Inflammatory macrophage treated with lipopolysaccharide for 1 hour (primary cell): ENCODE measurements around the gene TNFAIP2.
"Not testable (repeated sequence)": the region's sequence is repeated elsewhere in the genome, so short reads cannot be mapped to it uniquely, and the experiment has no call there.

Experiments
- DNase-seq, 2 donors: peaks; one replicate each; pipeline ENCODE4 v3.0.0-alpha.2; 2020 to 2022

Gene TNFAIP2

DNA sequence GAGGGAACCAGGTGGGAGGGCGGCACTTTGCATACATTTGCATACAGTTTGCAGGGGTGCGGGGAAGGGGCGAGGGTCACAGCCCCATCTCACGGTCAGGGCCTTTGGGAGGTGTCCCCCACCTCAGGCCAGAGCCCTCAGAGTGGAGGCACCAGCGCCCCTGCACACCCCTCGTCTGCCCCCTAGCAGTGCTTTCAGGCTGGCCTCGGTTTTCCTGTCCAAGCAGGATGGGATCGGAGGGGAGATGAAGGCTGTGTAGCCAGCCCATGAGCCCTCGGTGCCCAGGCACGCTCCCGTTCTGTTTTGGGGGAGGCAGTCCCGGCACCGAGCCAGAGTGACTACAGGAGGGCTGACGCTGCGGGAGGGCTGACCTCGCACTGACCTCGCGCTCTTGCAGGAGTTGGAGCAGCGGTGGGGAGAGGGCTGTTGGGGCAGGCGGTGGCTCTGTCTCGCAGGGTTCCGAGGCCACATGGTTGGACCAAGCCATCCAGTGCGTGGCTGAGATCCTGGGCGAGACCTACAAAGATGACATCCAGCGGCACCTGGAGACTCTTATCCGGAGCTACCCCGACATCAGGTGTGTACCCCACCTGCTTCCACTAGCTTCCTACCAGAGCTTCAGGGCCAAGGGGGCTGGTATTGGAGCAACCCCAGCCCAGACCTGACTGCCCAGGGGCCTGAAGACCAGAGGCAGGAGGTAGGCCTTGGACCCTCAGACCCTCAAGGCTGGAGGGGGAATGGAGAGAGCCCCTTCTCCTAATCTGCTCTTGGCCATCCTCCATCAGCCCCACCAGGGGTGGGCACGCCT, 15.1 kb upstream of the TNFAIP2 start:
- DNase-seq: no peak

DNA sequence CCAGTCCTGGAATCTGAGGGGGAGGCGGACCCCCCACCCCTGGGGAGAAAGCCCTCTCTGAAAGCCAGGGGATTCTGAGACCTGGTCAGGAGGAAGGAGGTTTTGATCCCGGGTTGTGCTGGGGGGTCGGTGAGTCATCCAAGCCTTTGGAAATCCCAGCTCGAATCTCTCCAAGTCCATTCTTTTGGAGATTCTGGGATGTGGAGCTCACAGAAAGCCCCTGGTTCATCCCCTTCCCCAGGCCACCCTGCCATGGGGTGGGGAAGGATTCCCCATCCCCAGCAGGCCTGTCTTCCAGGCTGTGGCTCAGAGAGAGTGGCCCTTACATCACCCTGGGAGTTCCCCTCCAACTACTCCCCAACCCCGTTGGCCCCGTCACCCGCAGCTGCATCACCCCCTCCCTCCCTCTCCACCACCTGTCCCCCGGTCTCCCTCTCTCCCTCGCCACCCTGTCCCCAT, 14.5 kb upstream of the TNFAIP2 start:
- DNase-seq: peak; percentile 81 to 96

DNA sequence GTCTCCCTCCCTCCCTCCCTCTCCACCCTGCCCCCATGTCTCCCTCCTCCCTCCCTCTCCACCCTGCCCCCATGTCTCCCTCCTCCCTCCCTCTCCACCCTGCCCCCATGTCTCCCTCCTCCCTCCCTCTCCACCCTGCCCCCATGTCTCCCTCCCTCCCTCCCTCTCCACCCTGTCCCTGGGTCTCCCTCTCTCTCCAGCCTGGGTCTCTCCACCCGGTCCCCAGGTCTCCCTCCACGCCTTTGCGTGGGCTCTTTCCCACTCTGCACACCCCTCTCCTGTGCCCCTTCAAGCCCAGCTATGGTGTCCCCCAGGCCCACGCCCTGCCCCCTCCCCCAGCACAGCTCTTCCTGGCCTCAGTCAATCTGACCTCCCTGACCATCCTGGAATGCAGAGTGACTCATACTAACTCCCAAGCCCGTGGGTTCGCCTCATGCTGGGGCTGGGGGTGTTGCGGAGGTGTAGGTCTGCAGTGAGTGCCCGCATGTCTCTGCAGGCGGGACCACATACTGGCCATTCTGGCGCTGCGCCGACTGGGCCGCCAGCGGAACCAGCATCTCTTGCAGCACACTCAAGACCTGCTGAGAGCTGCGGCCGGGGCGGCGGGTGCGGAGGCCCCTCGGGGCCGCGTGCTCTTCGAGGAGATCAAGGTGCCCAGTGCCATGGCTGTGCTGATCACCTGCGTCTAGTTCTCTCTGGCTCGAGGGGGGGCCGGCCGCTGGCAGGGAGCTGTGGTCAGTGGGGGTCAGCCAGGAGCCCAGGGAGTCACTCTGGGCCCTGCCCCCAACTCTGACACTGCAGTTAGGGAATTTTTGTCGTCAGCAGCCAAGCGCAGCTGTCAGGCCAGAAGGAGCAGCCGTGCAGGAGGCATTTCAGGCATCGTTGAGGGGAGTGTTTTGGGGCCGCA, 13.5 kb upstream of the TNFAIP2 start:
- DNase-seq: no peak

DNA sequence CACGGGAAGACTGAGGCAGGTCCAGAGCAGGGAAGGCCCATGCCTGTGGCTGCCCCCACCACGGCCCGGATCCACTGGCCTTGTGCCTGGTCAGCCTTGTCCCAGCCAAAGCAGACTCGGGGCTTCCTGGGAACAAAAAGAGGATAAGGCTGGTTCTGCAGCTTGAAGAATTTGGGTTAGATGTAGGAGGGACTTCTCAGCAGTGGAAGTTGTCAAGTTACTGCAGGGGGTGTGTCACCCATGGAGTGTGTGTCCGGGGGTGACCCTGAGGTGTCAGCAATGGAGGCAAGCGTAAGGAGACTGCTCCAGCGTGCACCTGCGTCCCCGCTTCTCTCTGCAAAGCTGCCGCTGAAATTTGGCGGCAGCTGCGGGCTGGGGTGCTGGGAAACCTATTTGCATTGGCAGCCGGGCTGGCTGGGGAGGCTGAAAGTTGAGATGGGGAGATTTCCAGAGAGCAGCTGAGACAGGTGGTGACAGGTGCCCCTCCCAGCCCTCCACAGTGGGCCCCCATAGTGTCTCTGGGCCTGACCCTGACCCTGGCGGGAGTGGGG, 12.5 kb upstream of the TNFAIP2 start:
- no peak for DNase-seq

DNA sequence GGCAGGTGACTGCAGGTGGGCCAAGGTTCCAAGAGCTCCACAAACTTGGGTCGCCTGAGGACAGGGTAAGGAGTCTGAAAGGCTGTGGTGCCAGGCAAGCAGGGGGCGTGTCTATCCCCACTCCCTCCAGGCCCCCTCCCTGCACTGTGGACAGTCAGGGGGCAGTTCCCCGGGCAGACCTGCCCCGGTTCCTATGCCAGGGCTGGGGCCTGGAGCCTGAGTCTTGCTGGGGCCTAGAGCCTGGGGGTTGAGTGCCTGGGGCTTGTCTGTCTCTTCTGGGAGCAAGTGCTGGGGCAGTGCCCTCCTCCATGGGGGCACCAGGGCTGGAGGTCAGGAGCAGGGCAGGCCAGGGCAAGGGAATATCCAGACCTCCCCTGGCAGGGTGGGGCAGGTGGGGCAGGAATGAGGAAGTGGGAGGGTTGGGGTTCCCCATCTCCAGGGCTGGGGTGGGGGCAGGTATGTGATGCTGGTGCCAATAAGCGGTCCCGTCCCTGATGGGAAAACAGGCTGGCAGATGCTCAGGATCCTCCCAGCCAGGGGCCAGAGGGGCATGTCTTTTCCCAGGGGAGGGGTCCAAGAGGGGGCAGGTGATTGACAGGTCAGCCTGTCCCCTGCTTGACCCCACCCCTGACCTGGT, 11.9 kb upstream of the TNFAIP2 start:
- no peak for DNase-seq

DNA sequence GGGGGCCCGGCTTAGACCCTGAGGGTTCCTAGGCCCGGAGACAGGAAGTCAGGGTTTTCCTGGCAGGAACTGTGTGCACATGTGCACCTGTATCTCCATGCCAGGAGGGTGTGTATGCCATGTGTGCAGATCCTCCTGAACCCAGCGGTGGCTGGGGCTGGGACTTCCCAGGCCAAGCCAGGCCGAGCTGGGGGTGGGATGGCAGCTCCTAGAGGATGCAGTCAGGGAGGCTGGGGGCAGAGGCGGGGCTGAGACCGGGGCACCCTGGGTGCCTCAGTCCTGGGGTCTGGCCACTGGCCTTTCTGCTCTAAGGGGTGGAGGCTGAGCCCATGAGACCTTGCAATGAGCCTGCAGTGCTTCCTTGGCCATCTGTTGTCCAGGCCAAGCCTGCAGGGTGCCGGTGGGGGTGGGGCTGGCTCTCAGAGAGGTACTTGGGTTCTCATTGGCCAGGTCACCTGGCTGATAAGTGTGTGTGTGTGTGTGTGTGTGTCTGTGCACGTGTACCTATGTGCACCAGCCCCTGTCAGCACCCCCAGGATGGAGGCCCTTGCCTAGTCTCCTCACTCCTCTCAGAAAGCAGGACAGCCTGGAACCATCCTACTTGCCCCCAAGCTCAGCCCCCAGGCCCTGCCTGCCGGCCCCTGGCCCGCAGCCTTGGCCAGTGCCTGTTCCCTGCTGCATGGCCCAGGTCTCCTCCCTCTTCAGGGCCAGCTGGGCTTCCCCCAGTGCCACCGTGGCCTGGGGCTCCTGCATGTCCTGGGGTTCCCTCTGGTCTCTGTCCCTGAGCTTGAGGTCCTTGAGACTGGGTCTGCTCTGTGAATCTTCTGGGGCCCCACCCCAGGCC, 10.6 kb upstream of the TNFAIP2 start:
- DNase-seq: no peak

DNA sequence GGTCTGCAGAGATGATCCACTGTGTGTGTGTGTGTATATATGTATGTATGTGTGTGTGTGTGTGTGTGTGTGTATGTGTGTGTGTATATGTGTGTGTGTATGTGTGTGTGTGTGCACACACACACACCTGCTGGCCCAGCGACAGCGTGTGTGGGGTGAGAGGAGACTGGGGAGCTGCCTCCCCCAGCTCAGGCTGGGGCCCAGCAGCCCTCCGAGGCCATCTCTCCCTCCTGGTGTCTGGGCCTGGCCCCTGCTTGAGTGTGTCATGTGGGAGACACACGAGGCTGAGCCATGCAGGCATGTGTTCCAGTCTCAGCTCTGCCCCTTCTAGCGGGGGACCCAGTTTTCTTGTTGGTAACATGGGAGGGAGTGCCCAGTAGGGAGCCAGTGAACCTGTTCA, 10.0 kb upstream of the TNFAIP2 start:
- no peak for DNase-seq

DNA sequence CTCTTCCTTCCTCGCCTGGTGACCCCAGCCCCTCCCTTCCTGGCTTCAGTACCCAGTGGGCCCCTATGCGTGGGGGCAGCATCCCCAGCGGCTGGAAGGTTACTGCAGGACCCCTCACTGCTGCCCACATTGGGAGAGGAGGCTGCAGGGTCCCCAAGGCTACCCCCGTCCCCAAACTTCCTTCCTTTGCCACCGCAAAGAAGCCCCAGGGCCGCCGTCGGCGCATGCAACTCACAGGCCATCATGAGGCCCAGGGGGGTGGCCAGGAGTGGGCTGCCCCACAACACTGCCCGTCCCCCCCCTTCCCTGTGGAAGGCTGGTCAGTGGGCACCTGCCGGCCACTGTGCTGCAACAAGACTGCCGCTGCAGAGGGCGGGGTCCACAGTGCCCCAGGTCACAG, 9.5 kb upstream of the TNFAIP2 start:
- no peak for DNase-seq

DNA sequence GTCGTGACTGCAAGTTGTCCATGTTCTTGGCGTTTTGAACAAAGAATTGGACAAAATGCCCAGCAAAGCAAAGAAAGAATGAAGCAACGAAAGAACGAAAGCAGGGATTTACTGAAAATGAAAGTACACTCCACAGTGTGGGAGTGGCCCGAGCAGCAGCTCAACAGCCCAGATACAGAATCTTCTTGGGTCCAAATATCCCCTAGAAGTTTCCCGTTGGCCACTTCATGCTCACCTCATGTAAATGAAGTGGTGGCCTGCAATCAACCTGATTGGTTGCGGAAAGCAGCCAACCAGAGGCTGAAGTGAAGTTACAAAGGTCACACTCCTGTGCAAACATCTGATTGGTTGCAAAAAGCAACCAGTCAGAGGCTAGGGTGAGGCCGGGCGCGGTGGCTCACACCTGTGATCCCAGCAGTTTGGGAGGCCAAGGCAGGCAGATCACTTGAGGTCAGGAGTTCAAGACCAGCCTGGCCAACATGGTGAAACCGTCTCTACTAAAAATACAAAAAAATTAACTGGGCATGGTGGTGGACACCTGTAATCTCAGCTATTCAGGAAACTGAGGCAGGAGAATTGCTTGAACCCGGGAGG, 8.1 kb upstream of the TNFAIP2 start:
- DNase-seq: peak; percentile 81 to 94

DNA sequence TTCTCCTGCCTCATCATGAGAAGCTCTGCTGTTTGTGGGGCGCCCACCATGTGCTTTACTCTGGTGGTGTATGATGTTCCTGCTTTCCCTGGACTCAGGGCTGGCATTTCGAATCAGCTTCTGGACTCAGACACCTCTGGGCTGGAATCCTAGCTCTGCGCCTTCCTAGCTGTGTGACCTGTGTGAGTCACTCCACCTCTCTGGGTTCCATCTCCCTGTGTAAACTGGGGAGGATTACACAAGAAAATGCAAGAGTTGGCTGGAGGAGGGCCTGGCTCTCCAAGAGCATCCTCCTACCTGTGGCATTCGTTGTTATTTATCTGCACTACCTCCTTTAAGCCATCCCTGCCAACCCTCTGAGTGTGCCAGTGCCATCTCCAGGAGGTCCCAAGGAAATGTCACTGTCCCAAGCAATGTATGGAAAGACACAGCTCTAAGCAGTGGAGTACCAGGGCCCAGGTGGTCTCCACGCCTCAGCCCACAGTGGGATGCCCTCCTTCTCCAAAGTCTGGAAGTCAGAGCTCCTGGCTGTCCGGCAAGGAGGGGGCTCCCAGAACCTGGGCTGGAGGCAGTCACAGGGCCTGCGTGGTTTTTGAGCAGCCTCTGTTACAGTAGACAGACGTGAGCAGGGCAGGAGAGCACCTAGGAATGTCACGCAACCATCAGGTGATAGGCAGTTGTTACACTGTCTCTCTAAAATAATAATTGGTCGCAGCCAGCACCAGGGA, 7.3 kb upstream of the TNFAIP2 start:
- DNase-seq: no peak

DNA sequence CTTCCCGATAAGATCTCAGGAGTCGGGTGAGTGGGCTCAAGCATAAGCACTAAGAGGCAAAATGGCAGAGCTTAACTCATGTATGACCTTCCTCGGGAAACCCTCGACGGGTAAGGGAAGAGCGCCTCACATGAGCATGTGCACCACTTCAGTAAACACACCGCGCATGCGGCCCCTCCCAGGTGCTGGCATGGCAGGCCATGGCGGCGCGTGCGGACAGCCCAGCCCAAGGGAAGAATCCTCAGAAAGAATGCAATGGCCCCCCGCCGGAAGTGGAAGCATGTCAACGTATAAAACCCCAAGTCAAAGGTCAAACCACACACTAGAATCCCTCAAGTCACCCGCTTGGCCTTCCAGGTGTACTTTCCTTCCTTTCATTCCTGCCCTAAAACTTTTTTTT, 6.6 kb upstream of the TNFAIP2 start:
- no peak for DNase-seq

DNA sequence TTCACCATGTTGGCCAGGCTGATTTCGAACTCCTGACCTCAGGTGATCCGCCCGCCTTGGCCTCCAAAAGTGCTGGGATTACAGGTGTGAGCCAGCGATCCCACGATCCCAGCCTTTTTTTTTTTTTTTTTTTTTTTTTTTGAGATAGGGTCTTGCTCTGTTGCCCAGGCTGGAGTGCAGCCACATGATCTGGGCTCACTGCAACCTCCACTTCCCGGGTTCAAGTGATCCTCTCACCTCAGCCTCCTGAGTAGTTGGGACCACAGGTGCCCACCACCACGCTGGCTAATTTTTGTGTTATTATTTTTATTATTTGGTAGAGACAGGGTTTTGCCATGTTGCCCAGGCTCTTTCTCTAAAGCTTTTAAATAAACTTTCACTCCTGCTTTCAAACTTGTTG, 5.8 kb upstream of the TNFAIP2 start:
- not testable (repeated sequence) for DNase-seq

DNA sequence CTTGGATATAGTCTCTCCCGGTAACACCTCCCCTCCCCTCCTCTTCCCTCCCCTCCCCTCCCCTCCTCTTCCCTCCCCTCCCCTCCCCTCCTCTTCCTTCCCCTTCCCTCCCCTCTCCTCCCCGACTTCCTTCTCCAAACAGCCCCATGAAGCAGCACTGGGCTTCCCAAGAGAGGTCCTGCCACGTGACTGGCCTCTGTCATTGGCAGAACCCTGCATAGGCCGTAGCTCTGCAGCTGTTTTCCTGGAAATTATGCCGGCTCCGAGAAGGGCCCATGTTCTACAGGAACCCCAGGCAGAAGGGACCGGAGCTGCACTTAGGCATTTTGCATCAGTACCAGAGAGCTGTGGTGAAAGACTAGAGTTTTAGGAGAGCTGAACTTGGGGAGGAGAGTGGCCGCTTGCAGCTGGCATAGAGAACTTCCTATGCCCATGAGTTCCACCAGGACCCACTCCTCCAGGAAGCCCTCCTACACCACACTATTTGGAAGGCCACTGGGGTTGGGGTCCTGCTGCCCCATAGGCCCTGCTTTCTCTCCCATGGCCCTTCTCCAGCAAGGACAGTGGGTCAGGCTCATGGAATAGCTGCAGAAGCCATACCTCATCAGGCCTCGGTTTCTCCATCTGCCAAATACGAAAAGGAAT, 5.1 kb upstream of the TNFAIP2 start:
- DNase-seq: peak; percentile 85 to 91

DNA sequence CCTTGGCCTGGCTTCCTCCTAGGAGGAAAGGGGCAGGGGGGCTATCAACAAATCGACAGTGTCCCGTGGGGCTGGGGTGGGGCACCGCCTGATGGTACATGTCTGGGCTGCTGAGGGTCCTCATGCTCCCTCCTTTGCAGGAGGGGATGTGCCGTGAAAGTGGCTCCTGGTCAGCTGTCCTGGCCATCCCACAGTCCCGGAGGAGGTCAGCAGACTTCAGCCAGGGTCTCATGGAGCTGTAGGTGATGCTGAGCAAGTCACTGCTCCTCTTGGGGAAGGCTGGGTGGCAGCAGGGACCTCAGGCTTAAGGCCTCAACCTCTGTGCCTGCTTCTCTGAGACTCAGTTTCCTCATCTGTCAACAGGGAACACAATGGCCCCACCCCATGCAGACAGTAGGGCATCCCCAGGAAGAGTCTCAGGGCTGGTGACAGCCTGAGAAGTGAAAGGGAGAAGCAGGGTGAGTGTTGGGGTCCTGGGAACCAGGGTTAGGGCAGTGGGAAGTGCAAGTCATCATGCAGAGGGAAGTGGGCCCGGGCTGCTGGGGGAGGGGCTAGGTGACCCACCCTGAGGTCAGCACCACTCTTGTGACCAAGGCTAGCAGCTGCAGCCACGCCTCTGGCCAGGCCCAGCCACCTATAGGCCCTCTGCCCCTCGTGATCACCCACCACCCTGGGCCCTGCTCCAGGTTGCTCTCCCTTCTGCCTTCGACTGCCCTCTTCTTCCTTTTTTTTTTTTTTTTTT, 4.4 kb upstream of the TNFAIP2 start:
- DNase-seq: peak; percentile 92 to 99

DNA sequence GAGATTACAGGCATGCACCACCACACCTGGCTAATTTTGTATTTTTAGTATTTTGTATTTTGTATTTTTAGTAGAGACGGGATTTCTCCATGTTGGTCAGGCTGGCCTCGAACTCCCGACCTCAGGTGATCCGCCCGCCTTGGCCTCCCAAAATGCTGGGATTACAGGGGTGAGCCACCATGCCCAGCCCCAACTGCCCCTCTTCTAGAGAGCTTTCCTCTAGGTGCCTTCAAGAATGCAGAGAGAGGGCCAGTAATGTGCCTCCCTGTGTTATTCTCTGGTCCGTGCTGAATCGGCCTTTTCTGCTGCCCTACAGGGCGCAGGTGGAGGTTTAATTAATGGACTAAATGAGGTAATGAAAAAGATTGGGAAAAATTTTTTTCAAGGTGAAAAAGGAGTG, 3.7 kb upstream of the TNFAIP2 start:
- not testable (repeated sequence) for DNase-seq

DNA sequence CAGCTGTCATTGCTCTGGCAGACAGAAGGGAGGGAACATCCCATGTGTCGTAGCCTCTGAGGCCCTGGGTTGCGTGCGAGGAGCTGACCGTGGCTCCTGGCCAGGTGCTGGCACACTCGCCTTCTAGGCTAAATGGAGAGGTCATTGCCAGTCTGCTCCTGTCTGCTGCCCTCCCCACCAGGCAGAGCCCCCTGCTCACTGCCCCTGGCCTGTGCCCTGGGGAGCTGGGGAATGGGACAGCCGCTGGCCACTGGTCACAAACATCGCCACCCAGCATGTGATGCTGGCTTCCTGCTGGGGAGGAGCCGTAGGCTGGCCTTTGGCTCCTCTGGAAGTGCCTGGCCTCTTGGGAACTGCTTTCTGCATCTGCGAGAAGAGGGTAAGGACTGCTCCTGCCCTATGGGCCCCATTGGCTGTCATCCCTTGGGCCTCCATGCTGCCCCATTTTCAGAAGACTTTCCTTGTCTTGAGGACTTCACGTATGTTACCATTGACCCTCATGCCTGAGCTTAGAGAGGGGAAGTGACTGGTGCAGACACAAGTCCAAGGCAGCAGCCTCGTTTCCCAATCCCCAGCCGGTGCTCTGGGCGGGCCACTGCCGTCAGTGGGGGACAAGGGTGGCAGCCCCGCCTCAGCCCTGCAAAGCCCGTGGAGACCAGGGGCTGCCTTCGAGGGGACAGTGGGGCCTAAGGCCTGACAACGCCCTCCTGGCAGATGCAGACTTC, 2.0 kb upstream of the TNFAIP2 start:
- peak; percentile 81 to 82 for DNase-seq

DNA sequence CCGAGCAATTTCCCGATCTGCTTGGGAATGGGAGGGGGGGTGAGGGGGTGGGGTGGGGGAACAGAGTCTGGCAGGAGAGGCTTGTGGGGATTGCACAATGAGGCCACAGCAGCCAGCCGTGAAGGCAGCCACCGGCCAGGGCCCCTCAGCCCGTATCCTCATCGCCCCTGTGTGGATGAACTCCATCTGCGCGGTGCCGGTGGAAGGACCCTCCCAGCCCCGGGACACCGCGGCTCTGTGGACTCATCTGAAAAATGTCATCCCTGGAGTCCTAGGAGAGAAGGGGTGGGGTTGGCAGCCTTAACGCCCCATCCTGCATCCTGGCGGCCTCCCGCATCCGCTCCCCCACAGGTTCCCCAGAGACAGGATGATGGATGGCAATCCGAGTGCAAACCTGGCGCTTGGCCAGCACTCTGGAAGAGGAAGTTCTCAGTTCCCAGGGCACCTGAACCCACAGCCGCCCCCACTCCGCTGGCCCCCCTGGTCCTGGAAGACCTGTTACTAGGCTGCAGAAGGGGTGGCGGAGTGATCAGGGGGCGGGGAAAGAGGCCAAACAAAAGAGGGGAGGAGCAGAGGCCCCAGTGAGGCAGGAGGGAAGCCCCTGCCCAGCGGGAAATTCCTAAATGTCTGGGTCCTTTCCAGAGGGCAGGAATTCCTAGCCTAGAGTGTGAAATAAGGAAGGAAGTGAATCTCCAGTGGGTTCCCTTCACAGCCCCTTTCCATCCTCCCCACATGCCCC, 1.2 kb upstream of the TNFAIP2 start:
- peak; percentile 86 to 97 for DNase-seq

DNA sequence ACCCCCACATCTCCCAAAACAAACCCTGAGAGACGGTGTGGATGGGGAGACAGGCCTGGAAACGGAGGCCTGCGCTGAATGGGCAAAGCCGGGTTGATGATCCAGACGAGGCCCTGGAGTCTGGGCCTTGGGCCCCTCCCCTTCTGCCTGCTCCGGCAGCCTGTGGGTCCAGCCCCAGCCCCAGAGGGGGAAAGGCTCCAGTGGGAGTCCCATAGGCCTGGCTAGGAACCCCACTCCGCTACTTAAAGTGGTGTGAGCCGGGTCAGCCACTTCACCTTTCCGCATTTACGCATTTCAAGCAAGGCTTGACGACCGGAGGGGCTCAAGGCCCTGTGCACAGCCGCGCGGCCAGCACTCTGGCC, 695 bp upstream of the TNFAIP2 start:
- no peak for DNase-seq
